ENCODE data around the gene COL5A1.

COL5A1 gene

GRCh38 chr9:134891053-134891452, 249.4 kb downstream of the COL5A1 start:
- H3K4me3 ChIP-seq (ENCODE audit: low read length): no peak overlapping the region
- H3K4me1 ChIP-seq (ENCODE audit: control insufficient read depth, insufficient read depth, low read length): no peaks in the 10 kb centered on the region
- H3K27me3 ChIP-seq (replicated peaks; ENCODE audit: control insufficient read depth, insufficient read depth, low read length): peaks cover 12% of the 10 kb centered on the region
- no peak overlapping the region for H3K9ac ChIP-seq (ENCODE audit: low read length)
- no peaks in the 10 kb centered on the region for H3K9me3 ChIP-seq (ENCODE audit: control insufficient read depth, low read length)
- no peaks in the 10 kb centered on the region for H3K36me3 ChIP-seq (ENCODE audit: control insufficient read depth, insufficient read depth, low read length, severe bottlenecking)
- DNase-seq (ENCODE audit: low read depth): no peak

- Histone ChIP-seq H3K36me3 (ENCODE audit: control insufficient read depth, insufficient read depth, low read length, severe bottlenecking) (no peaks in the 10 kb centered on the region), H3K4me3 (ENCODE audit: low read length) (no peak overlapping the region), H3K9me3 (ENCODE audit: control insufficient read depth, low read length) (no peaks in the 10 kb centered on the region), H3K4me1 (ENCODE audit: control insufficient read depth, insufficient read depth, low read length) (peaks cover 3% of the 10 kb centered on the region), H3K9ac (ENCODE audit: low read length) (no peak overlapping the region), H3K27me3 (replicated peaks; ENCODE audit: control insufficient read depth, insufficient read depth, low read length) (peaks cover 12% of the 10 kb centered on the region)
- no peak for DNase-seq (ENCODE audit: low read depth)
Observed at GRCh38 chr9:134891713-134892112, 250.1 kb downstream of the COL5A1 start.

GRCh38 chr9:134892221-134892620, 250.6 kb downstream of the COL5A1 start:
- no peak overlapping the region for H3K4me3 ChIP-seq (ENCODE audit: low read length)
- no peak overlapping the region for H3K9ac ChIP-seq (ENCODE audit: low read length)
- H3K4me1 ChIP-seq (ENCODE audit: control insufficient read depth, insufficient read depth, low read length): peaks cover 3% of the 10 kb centered on the region
- no peak for DNase-seq (ENCODE audit: low read depth)
- H3K27me3 ChIP-seq (replicated peaks; ENCODE audit: control insufficient read depth, insufficient read depth, low read length): peaks cover 12% of the 10 kb centered on the region
- H3K9me3 ChIP-seq (ENCODE audit: control insufficient read depth, low read length): no peaks in the 10 kb centered on the region
- H3K36me3 ChIP-seq (ENCODE audit: control insufficient read depth, insufficient read depth, low read length, severe bottlenecking): no peaks in the 10 kb centered on the region

- no peak for DNase-seq (ENCODE audit: low read depth)
- H3K4me3 ChIP-seq (ENCODE audit: low read length): no peak overlapping the region
- H3K4me1 ChIP-seq (ENCODE audit: control insufficient read depth, insufficient read depth, low read length): peaks cover 3% of the 10 kb centered on the region
- H3K36me3 ChIP-seq (ENCODE audit: control insufficient read depth, insufficient read depth, low read length, severe bottlenecking): no peaks in the 10 kb centered on the region
- H3K9ac ChIP-seq (ENCODE audit: low read length): no peak overlapping the region
- peaks cover 12% of the 10 kb centered on the region for H3K27me3 ChIP-seq (replicated peaks; ENCODE audit: control insufficient read depth, insufficient read depth, low read length)
- peaks cover 2% of the 10 kb centered on the region for H3K9me3 ChIP-seq (ENCODE audit: control insufficient read depth, low read length)
Observed at GRCh38 chr9:134892820-134893420, 251.3 kb downstream of the COL5A1 start.

All from adipocyte (in vitro differentiated cells).